Stimulated activated CD4-positive, alpha-beta T cell treated with anti-CD3 and anti-CD28 coated beads, TNF-alpha, amount 100 ng/mL, for 4 hours (primary cell): Measurements from ENCODE around the gene AIMP1.
"Not testable (repeated sequence)": the region's sequence is repeated elsewhere in the genome, so short reads cannot be mapped to it uniquely, and the experiment has no call there.

Experiments
- DNase-seq, 3 experiments: peaks; one replicate each; pipeline ENCODE4 v3.0.0-alpha.2; 2020; ENCODE audit warnings: low read depth in 3 of 3

AIMP1 gene

GRCh38 chr4:106312377-106312776 is 4.0 kb upstream of the AIMP1 start:
- no peak for DNase-seq

- no peak for DNase-seq
Measured at GRCh38 chr4:106312997-106313522, 3.3 kb upstream of the AIMP1 start.

GRCh38 chr4:106314960-106315359 is 1.4 kb upstream of the AIMP1 start:
- no peak for DNase-seq

GRCh38 chr4:106315476-106315967 is 828 bp upstream of the AIMP1 start:
- peak; percentile 27 to 42 (median 28) for DNase-seq

GRCh38 chr4:106316773-106317409 is 541 bp downstream of the AIMP1 start:
- DNase-seq = no peak

- DNase-seq = no peak
Measured at GRCh38 chr4:106317815-106318214, 1.5 kb downstream of the AIMP1 start.

- DNase-seq = no peak
Measured at GRCh38 chr4:106318511-106318910, 2.2 kb downstream of the AIMP1 start.

- DNase-seq = no peak
Measured at GRCh38 chr4:106320235-106320634, 3.9 kb downstream of the AIMP1 start.

- not testable (repeated sequence) for DNase-seq
Measured at GRCh38 chr4:106321168-106321567, 4.8 kb downstream of the AIMP1 start.

- not testable (repeated sequence) for DNase-seq
Measured at GRCh38 chr4:106321814-106322213, 5.5 kb downstream of the AIMP1 start.

GRCh38 chr4:106323119-106323518 is 6.8 kb downstream of the AIMP1 start:
- DNase-seq = no peak

GRCh38 chr4:106325800-106326199 is 9.4 kb downstream of the AIMP1 start:
- no peak for DNase-seq

GRCh38 chr4:106329041-106329618 is 12.8 kb downstream of the AIMP1 start:
- DNase-seq = no peak

- no peak for DNase-seq
Measured at GRCh38 chr4:106333186-106333585, 16.8 kb downstream of the AIMP1 start.

- DNase-seq = no peak
Measured at GRCh38 chr4:106334741-106335470, 18.6 kb downstream of the AIMP1 start.

GRCh38 chr4:106336618-106337017 is 20.3 kb downstream of the AIMP1 start:
- no peak for DNase-seq

GRCh38 chr4:106337916-106338315 is 21.6 kb downstream of the AIMP1 start:
- DNase-seq = no peak

GRCh38 chr4:106338671-106339070 is 22.3 kb downstream of the AIMP1 start:
- no peak for DNase-seq

GRCh38 chr4:106339431-106339830 is 23.1 kb downstream of the AIMP1 start:
- DNase-seq = no peak

GRCh38 chr4:106340774-106341173 is 24.4 kb downstream of the AIMP1 start:
- DNase-seq = no peak

- DNase-seq = no peak
Measured at GRCh38 chr4:106343865-106344646, 27.7 kb downstream of the AIMP1 start.

GRCh38 chr4:106344647-106344970 is 28.3 kb downstream of the AIMP1 start:
- DNase-seq = no peak
